Measurements from ENCODE around the gene ELP5.
"Not testable (repeated sequence)": the region's sequence is repeated elsewhere in the genome, so short reads cannot be mapped to it uniquely, and the experiment has no call there.

DNA sequence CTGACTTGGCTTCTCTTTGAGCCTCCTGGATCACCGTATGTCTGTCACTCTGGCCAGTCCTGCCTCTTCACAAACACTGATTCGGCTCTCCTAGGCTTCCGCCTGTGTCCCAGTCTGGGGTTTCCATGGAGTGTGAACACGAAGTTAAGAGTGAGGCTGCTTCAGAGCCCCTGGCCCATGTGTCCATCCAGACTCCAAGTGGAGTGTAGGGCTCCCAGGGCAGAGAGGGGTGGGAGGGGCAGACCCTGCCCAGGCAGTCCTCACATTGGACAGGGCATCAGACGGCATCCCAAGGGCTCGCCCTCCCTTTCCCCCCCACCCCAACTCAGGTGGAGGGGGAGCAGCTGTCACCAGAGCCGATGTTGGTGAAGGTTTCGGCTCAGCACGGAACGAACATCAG is 8.2 kb upstream of the ELP5 start:
- TF ChIP-seq, protein P1, sequence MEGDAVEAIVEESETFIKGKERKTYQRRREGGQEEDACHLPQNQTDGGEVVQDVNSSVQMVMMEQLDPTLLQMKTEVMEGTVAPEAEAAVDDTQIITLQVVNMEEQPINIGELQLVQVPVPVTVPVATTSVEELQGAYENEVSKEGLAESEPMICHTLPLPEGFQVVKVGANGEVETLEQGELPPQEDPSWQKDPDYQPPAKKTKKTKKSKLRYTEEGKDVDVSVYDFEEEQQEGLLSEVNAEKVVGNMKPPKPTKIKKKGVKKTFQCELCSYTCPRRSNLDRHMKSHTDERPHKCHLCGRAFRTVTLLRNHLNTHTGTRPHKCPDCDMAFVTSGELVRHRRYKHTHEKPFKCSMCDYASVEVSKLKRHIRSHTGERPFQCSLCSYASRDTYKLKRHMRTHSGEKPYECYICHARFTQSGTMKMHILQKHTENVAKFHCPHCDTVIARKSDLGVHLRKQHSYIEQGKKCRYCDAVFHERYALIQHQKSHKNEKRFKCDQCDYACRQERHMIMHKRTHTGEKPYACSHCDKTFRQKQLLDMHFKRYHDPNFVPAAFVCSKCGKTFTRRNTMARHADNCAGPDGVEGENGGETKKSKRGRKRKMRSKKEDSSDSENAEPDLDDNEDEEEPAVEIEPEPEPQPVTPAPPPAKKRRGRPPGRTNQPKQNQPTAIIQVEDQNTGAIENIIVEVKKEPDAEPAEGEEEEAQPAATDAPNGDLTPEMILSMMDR (conservative IDR thresholded peaks at IDR 0.05 in 1 of 2, IDR thresholded peaks at IDR 0.05 in 1 of 2; ENCODE audit: low read depth in 1 of 2, low read length in 2 of 2): not testable (repeated sequence)
- not testable (repeated sequence) for TF ChIP-seq EZH2 (IDR thresholded peaks at IDR 0.05; ENCODE audit: low read length, missing control alignments)

Data from fibroblast of lung (primary cell).